Activated CD4-positive, alpha-beta T cell treated with anti-CD3 and anti-CD28 coated beads for 24 hours (primary cell): Measurements from ENCODE around the gene UVSSA.
"Not testable (repeated sequence)": the region's sequence is repeated elsewhere in the genome, so short reads cannot be mapped to it uniquely, and the experiment has no call there.

Experiments
- DNase-seq, 2 donors: peaks; one replicate each; pipeline ENCODE4 v3.0.0-alpha.2; 2020; ENCODE audit warnings: low read depth in 2 of 2

UVSSA gene

DNA sequence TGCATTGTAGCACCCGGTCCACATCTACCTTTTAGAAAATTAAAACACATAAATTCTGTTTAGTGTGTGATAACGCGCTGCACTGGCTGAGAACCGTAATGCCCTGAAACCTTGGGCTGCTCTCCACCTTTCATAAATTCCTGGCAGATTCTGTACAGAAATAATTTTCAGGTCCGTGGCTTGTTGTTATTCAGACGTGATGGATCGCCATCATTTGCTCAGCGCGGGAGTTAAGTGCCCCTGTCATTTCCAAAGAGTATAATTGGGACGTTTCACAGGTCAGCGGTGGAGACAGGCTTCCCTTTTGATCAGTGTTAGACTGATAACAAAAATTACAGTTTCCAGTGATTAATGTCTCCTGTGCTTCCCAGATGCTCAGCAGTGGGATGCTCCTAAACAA lies 16.5 kb downstream of the UVSSA start:
- DNase-seq, result no peak

DNA sequence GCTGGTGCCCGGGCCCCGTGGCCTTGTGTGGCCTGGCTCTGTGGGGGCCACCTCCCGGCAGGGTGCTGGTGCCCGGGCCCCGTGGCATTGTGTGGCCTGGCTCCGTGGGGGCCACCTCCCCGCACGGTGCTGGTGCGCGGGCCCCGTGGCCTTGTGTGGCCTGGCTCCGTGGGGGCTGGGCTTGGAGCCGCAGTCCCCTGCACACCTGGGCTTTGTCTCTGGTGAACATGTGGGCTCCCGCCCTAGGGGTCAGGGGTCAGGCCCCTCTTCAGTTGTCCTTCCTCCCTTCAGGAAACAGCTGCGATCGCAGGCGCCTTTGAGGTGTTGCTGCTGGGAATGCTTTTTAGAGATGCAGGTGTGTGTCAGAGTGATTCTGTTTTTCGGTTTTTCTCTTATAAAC lies 17.2 kb downstream of the UVSSA start:
- no peak for DNase-seq

DNA sequence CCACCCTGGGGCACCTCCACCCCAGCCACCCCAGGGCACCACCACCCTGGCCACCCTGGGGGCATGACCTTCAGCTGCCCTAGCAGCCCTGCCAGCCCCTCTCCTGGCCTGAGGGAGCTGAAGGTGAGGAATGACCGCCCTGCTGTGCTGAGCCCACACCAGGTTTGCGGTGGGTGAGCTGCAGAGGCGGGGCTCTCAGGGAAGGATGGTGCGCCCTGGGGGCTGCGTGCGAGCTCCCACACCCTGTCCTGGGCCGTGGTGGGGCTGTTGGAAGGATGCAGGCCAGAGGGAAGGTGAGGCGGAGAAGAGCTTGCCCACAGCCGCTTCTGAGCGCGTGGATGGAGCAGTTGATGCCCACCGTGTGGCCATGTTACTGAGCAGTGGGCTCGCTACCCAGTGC lies 17.7 kb downstream of the UVSSA start:
- no peak for DNase-seq

DNA sequence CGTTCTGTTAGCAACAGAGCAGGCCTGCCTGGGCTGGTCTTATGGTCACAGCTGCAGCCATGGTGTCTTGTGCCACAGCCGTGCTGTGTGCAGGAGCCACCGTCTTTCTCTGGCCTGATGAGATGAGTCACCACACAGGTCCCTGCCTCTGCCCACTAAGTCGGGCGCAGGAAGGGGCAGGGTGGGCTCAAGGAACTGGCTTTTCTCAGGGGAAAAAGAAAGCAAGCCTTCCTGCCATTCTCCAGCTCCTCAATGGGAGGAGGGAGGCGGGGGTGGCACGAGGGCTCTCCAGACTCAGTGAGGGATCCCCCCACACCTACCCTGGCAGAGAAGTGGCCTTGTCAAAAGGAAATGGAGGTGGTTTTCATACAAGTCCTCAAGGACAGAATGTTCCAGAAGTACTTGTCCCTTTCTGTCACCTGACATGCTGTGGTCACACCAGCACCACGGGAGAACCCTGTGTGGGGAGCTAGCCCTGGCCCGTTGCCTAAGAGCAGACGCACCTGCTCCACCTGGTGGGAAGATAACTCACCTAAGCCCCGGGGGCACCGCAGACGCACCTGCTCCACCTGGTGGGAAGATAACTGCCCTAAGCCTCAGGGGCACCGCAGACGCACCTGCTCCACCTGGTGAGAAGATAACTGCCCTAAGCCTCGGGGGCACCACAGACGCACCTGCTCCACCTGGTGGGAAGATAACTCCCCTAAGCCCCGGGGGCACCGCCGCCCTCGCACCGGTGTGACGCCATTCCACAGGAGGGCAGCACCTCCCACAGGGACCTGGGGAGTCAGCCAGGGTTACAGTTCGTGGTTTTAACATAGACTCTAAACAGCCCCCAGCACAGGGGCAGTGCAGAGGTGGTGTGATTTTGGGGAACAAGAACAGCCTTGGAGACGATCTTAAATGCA lies 18.5 kb downstream of the UVSSA start:
- no peak for DNase-seq

DNA sequence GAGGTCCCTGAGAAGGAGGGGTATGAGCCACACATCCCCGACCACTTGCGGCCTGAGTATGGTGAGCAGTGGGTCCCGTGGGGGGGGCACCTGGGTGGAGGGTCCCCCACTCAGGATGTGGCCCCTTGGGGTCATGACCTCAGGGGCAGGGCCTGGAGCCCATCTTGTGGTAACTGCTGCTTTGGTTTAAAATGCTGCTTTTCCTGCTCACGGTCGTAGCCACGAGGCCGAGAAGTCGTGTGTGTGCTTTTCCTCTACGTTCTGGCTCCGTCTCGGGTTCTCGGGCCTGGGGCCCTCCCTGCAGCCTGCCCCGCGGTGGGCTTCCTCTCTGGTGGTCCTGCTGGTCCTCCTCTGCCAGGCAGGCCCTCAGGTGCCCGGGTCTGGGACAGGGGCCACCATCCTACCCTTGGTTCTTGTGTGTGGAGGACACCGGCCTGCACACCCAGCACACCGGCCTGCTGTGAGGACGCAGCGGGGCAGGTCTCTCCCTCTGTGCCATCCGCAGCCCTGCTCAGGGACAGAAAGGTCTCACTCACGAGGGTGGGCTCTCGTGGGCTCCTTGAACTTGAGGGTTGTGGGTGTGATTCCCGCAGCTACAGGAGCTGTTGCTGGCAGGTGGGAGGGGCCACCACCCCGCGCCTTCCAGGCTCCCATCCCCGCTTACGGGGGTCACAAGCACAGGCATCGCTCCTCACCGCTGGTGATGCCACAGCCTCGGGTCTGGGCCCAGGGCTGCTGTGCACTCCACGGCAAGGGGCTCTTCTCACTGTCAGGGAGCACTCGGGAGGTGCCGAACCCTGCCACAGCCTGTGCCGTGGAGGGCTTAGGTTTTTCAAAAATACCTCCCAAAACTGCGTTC lies 19.6 kb downstream of the UVSSA start:
- DNase-seq, result no peak

DNA sequence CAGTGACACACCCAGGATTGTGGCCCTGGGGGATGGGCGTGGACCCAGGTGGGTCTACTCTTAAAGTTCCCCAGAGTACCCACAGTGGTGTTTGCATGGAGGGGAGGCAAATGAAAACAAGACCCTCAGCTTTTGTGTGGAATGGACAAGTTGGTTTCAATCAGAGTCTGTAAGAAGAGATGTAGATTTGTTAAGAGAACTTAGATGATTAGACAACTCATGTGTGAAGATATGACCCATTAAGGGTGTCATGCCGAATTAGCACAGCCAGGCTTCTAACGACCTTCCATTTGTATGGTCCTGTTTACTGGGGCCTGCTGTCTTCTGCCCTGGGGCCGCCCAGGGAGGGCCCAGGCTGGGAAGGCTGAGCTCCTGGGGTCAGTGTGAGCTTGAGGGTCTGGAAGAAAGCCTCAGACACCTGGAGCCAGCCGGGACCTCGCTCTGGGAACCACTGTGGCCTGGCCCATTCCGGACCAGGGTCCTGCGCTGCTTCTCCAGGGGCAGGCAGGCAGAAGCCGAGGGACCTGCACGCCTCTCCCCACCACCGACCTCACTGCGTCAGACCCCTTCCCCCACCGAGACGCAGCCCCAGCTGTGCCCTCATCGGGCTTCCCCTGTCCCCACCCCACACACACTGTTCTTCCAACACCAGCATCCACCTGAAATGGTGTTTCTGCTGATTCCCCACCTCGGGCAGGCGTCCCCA lies 20.4 kb downstream of the UVSSA start:
- DNase-seq, result no peak

DNA sequence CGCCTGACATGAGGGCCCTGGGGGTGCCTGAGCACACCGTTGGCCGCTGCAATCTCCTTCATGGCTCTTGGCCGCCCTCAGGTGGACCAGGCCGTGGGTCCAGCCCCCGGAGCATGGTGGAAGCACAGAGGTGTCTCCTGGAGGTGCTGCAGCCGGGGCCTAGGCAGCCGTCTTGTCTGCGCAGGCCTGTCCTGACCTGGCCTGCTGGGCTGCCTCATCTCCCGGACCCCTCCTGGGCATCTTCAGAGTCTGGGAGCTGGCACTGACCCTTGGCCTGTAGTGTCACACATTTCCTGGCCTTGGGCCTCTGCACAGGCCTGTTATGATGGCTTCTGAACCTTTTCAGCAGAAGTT lies 20.9 kb downstream of the UVSSA start:
- no peak for DNase-seq

DNA sequence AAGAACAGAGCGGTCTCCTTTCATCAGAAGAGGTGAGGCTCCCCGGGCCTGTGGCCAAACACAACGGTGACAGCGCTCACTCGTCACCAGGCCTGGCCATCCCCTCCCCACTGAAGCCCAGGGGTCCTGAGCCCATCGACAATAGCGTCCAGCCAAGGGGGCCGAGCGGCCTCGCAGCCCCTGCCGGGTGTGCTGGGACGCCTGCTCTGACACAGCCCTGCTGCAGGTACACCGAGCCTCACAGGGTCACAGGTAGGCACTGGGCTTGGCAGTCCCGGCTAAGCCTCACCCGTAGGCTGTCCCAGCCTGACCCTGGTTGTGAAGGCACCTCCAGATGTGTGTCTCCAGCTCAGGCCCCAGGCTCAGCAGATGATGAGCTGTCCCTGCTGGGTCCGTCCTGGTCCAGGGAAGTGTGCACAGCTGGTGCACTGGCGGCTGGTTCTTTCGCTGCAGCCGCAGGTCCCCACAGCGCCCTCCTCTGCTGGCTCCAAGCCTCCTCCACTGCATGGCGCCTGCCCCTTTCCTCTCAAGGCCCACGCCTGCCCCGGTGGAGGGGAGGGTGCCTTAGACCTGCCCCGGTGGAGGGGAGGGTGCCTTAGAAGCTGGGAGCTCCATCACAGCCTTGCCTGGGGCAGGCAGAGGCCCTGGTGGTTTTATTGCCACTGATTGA lies 21.5 kb downstream of the UVSSA start:
- no peak for DNase-seq

DNA sequence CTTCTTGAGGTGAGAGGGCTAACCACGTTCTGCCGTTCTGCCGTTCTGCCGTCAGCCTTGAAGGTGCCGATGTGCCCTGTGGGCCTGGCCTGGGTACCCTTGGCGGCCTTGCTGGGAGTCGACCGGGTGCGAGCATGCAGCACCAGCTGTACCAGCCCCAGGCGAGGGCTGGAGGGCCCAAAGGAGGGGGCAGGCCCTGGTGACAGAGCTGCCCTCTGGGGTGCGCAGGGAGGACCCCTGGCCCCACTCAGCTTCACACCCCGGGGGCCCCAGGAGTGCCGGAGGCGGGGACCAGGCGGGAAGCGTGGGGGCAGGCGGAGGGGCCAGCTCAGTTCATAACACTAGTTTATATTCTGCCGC lies 22.1 kb downstream of the UVSSA start:
- DNase-seq, result no peak

DNA sequence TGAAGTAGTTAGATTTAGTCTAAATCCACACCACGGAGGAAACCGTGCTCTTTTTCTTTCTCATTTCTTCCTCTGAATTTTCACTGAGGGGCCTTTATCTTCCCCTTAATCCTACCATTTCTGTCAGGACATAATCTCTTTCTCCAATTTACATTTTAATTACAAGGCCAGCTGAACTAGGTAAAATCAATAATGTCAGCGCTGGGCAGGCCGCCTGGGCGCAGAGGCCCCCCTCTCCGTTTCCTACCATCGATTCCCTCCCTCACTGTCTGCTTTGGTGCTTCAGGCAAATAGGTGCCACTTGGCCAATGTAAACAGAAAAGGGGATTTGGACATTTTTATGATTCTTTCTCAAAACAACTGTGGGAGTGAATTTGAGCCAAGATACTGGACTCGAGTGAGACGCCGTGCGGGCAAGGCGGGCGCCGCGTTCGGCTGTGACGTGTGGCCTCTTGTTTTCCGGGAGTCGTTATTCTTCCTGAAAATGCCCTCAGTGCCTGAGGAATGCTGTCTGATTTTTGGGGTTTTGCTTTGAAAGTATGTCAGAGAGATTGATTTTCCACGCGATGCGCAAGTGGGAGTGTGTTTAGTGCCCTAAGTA lies 22.6 kb downstream of the UVSSA start:
- DNase-seq, result no peak

DNA sequence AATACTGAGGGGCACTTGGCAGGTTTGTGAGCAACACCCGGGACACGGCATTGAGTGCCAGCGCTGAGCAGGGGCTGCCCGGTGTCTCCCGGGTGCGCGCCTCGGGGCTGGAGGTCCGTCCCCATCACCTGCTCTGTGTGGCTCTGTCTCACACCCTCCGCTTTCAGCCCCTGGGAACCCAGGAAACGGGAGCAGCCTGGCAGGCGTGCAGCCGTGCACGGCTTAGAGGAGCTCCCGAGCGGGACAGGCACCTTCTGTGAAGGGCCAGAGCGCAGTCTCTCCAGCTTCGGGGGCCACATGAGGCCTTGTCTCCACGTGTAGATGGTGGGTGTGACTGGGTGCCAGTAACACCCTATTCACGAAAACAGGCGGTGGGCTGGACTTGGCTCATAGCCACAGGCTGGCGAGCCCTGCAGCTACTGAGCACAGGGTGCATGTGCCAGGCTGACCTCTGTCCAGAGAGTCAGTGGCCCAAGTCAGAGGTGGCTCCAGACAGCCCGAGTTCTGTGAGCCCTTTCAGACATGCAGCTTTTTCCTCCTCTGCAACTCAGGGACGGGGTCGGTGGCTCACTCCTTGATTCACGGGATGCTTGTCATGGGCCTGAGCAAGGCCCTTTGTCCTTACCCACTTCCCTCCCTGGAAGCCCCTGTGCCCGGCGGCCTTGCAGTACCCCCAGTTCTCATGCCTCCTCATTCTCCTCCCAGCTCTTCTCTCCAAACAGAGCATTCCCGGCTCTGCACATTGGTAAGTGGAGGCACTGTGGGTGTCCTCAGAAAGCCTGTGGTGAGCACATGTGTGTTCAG lies 23.5 kb downstream of the UVSSA start:
- DNase-seq, result no peak

DNA sequence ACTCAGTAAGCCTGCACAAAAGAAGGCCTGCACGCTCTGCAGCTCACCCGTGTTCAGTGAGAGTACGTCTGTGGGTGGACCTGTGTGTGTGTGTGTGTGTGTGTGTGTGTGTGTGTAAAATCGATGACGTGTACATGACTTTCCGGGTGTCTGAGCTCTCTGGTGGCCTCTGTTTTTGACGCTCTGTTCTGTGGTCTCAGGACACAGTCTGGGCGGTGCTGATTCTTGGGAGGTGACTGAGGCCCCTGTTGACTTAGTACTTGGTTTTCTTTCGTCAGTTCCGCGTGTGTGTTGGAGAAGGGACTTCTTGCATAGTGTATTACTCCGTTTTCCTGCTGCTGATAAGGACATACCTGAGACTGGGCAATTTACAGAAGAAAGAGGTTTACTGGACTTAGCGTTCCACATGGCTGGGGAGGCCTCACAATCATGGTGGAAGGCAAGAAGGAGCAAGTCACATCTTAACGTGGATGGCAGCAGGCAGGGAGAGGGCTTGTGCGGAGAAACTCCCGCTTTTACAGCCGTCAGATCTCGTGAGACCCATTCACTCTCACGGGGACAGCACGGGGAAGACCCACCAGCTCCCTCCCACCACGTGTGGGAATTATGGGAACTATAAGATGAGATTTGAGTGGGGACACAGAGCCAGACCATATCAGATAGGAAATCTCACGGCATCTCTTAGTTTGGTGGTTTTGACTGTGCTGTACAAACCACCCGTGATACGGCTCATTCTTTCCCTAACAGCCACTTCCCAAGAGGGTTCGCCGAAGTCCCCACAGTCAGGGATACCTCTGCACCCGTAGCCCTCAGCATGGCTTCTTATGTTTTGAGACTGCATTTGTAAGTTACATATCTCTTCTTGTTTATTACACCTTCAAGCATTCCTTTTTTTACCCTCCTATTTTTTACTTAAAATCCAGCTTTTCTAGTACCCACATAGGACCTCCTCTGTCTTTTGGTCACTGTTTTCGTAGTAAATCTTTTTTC lies 24.5 kb downstream of the UVSSA start:
- no peak for DNase-seq

DNA sequence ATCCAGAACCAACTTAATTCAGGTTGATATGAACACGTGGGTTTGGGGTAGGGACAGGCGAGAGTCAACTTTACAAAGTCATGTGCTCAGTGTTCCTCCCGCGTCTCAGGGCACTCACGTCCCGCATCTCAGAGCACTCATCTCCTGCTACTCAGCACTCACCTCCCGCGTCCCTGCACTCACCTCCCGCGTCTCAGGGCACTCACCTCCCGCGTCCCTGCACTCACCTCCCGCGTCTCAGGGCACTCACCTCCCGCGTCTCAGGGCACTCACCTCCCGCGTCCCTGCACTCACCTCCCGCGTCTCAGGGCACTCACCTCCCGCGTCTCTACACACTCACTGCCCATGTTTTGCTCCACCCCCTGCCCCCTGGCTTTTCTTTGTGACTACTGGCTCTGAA lies 25.6 kb downstream of the UVSSA start:
- not testable (repeated sequence) for DNase-seq

DNA sequence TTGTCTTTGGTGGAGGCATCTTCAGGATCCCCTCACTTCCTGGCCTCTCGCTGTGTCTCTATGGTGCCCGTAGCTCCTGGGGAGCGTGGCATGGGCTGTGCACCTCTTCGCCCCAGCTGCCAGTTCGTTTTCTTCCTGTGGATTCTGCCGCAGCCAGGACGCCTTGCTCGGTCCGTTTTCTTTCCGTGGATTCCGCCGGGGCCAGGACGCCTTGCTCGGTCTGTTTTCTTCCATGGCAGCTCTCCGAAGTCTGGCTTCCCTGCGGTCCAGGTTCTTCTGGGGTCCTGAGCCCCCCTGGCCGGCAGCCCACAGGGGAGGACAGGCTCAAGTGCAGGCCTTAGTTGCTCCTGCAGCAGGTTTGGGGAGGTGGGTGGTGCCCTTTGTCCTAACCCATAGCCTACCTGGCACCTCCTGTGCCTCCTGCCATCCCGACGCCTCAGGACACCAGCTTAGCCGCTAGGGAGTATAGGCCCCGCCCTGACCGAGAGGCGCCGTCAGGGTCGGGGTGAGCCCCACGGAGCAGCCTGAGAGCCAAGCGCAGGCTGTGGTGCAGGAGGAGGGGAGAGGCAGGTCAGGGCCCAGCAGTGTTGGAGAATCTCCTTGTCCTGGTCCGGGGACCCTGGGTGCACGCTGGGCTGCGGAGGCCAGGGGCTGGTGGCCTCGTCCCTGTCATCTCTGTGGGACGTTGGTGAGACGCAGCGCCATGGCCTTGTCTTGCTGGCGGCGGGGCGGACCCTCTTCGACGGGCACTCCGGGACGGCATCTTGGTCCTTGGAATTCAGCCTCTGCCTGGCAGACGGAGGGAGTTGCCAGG lies 27.1 kb downstream of the UVSSA start:
- DNase-seq, result no peak

DNA sequence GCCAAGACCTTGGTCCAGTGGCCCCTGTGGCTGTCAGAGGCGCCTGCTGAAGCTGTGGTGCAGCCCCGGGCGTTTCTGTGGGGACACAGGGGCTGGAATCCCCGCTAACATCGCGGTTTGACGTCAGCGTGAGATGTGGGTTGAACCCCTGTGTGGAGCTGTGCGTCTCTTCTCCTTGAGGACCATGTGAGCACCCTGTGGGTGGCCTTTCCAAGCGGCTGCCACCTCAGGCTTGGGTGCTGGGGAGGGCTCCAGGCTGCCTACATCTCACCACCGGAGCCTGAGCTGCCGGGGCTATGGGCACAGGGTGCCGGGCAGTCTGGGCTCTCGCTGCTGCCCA lies 27.7 kb downstream of the UVSSA start:
- DNase-seq, result no peak

DNA sequence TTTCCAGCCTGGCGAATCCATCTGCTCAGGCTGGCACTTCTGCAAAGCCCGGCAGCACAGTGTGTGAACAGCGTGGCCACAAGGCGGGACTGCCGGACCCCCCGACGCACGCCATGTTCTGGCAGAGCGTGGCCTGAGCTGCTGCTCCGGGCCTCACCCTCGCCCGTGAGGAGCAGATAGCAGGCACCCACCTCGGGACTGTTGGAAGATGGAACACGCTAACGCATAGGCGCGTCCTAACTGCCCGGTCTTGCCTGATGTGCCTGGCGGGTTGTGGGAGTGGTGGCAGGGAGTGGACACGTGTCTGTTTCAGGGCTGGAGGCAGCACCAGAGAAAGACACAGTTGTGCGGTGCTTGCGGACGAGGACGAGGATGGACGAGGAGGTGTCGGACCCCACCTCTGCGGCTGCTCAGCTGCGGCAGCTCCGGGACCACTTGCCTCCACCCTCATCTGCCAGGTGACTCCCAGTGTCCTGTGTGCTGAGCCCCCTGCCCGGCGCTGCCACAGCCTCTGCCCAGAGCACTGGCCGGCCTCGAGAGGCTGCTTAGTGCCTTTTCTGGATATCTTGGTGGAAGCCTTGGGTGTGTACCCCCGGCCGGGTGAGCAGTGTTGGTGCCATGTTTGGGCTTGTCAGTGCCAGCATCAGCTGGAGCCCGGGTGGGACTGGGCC lies 28.2 kb downstream of the UVSSA start:
- no peak for DNase-seq

DNA sequence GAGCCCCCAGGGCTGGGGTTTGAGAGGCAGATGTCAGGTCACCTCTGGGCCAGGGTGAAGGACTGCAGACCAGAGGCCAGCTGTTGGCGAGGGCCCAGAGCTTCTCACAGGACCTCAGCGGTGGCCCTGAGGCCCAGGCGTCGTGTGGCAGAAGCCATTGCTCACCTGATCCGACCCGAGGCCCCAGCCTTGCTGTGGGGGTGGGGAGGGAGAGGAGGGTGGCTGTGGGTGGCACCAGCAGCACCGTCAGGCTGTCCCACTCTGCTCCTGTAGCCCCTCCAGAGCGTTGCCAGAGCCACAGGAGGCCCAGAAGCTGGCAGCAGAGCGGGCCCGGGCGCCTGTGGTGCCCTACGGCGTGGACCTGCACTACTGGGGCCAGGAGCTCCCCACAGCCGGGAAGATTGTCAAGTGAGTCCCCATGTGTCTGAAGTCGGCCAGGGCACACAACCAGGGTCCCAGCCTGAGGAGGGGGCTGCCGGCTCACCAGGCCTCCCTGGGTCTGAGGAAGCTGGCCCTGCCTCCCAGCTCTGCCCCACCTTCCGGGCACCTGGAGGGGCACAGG lies 28.8 kb downstream of the UVSSA start:
- DNase-seq, result no peak

DNA sequence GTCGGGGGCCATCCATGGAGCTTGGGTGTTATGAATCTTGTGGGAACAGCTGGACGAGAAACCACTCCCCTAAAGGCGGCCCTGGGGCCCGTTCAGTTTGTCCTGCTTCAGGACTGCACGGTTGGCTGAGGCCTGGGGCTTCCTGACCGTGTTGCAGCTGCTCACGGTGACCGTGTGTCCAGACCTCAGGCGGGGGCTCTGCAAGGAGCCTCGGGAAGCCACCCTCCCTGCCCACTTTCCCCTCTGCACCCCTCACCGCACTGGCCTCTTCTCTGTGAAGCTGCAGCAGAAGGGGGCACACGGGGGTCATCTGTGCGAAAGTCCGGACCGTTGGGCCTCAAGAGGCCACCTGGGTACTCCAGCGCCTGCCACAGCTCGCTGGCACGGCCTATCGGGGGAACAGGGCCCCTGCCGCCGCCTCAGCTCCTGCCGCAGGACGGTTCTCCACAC lies 29.4 kb downstream of the UVSSA start:
- DNase-seq, result no peak
